ENCODE data around the gene DNAJA4.

DNA sequence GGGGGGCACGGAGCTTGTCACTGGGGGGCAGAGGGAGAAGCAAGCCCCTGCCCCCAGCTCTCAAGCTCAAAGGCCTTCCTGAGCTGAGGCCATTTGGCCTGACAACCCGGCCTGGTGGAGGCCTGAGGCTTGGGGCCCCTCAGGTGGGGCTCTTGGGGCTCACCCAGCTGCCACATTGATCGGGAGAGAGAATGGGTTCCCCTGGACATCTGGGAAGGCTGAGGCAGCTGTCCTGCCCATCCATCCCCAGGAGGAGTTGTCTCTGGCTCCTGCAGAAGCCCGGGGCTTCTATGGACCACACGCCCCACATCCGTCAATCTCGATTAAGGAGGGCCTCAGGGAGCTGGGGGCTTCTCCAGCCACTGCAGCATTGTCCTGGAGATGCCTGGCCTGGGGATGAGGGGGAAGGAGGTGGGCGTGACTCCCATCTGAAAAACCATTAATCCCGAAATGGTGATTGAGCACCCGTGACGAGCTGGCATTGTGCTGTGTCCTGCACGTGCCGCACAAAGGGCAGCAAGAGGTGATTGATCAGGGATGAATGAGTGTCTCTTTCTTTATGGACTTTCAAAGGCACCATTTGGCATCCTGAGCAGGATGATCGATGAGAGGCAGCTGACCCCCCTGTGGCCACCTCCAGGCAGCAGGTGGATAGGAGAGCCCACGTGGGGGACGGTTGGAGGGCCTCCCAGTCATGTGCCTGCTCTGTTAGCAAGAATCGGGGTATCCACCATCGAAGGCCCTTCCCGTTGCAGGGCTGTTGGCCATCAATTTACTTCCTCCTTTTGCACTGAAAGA is 58.6 kb downstream of the DNAJA4 start:
- TF ChIP-seq GATA2 (IDR thresholded peaks at IDR 0.05; ENCODE audit: low read depth, low read length), result no peak
- TF ChIP-seq GATA3 (IDR thresholded peaks at IDR 0.05; ENCODE audit: low read depth, low read length), result no peak
